HFF-Myc (cell line): ENCODE measurements around the gene MS4A5.

Source experiments
- DNase-seq: peaks from one replicate; pipeline ENCODE4 v3.0.0-alpha.2; 2011; ENCODE audit warnings: low read depth; ENCODE audit errors: extremely low read depth
- H3K4me3 ChIP-seq: replicated peaks from 2 replicates; pipeline ENCODE4 v1.5.1; 2011; ENCODE audit warnings: low read depth, mild to moderate bottlenecking, control low read depth, low read length
- TF ChIP-seq, protein P1 (sequence below): IDR thresholded peaks from 2 replicates; pipeline ENCODE4 v1.5.1; 2012; ENCODE audit warnings: mild to moderate bottlenecking, low read depth, low read length, control low read depth; ENCODE audit errors: missing control alignments

The MS4A5 gene

DNA sequence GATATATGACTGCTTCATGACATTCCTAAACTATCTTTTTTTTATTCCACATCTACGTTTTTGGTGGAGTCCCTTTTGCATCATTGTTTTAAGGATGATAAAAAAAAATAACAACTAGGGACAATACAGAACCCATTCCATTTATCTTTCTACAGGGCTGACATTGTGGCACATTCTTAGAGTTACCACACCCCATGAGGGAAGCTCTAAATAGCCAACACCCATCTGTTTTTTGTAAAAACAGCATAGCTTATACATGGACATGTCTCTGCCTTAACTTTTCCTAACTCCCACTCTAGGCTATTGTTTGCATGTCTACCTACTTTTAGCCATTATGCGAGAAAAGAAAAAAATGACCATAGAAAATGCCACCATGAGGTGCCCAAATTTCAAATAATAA lies 39.5 kb downstream of the MS4A5 start:
- TF ChIP-seq, protein P1, sequence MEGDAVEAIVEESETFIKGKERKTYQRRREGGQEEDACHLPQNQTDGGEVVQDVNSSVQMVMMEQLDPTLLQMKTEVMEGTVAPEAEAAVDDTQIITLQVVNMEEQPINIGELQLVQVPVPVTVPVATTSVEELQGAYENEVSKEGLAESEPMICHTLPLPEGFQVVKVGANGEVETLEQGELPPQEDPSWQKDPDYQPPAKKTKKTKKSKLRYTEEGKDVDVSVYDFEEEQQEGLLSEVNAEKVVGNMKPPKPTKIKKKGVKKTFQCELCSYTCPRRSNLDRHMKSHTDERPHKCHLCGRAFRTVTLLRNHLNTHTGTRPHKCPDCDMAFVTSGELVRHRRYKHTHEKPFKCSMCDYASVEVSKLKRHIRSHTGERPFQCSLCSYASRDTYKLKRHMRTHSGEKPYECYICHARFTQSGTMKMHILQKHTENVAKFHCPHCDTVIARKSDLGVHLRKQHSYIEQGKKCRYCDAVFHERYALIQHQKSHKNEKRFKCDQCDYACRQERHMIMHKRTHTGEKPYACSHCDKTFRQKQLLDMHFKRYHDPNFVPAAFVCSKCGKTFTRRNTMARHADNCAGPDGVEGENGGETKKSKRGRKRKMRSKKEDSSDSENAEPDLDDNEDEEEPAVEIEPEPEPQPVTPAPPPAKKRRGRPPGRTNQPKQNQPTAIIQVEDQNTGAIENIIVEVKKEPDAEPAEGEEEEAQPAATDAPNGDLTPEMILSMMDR: no peak
- H3K4me3 ChIP-seq: no peak overlapping the region
- no peak for DNase-seq

DNA sequence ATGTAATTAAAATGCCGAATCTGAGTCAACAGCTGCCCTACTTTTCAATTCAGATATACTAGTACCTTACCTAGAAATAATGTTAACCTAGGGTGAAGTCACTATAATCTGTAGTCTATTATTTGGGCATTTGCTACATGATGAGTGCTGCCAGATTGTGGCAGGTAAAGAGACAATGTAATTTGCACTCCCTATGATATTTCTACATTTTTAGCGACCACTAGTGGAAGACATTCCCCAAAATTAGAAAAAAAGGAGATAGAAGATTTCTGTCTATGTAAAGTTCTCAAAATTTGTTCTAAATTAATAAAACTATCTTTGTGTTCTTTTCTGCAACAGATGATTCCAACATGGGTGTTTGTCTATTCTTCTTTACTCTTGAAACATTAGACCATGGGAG lies 40.4 kb downstream of the MS4A5 start:
- no peak overlapping the region for H3K4me3 ChIP-seq
- TF ChIP-seq, protein P1: no peak
- no peak for DNase-seq

DNA sequence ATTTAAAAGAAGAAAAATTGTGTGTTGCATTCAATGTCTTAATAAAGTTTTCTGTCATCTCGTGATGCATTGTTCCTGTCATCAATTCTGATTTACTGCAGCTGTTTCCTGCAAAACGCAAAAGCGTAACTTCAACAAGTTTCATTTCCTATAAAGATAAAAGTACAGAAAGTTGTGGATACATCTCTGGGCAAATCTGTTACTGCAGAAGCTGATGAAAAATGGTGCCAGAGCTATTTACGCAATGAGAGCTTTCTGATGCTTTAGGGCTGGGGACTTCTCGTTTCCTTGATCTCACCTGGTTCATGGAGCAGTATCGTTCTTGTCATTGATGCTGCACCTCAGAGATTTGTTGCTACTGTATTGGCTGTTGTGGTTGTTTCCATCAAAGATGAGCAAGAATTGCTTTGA lies 47.7 kb downstream of the MS4A5 start:
- DNase-seq: no peak
- no peak overlapping the region for H3K4me3 ChIP-seq
- TF ChIP-seq, protein P1: no peak

DNA sequence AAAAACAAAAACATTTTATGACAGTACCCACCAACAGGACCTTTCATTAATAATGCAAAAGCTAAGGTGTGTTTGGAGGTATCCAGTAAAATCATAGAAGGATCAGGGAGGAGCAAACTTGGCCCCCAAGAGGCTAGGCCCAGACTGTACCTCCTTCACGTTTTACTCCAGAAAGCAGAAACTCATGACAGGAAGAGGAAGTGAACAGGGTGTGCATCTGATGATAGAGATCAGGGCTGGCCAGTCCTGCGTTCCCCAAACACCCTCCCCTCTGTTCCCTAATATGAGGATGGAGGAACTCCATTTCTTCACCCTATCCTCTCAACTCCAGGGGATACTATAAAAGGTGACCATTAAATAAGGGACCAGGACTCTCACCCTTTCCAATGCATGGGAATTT lies 53.0 kb downstream of the MS4A5 start:
- TF ChIP-seq, protein P1: no peak
- no peak for DNase-seq
- H3K4me3 ChIP-seq: no peak overlapping the region

DNA sequence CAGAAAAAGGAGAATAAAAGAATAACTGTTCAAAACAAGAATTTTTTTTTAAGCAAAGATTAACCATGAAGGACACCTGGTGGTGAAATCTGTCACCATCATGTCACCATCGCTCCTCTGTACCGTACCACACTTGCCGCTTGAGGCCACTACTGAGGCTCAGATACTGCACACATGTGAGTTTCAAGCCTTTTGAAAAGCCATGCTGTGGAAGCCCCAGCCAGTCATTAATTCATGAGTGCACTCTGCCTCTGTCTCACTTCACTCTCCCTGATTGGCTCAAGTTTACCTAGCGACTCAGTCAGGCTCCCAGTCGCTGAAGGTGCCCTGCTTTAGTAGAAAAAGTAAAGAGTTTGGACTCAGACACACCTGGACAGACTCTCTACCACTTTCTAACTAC lies 56.6 kb downstream of the MS4A5 start:
- TF ChIP-seq, protein P1: no peak
- no peak for DNase-seq
- H3K4me3 ChIP-seq: no peak overlapping the region

DNA sequence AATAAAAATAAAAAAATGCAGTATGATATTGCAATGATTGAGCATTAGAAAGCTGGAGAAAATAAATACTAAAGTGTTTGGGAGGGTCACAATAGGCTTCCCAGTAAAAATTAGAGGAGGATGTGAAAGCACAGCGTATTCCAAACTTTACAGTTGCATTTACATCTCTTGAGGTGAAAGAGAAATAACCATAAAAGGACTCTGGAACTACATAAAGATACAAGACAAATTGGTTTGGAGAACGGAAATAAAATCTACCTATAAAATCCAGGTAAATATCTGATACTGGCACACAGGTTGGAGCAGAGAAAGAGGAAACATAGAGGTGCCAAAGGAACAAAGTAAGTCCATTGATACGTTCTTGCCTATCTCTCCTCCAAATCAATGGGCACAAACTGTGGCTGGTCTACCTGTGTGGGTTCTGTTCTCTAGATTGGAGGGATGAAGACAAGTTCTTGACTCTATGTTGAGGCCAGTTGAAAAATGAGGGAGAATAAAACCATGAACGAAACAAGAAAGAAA lies 63.2 kb downstream of the MS4A5 start, which contains the start of gene MS4A12:
MS4A12 (plus strand) TSS at position 291 of the 522 bp plus-strand sequence. CDS start 4,541 bp downstream, outside the sequence.
- no peak within 1 kb of the TSS for H3K4me3 ChIP-seq
- no peak for DNase-seq
- TF ChIP-seq, protein P1: no peak

DNA sequence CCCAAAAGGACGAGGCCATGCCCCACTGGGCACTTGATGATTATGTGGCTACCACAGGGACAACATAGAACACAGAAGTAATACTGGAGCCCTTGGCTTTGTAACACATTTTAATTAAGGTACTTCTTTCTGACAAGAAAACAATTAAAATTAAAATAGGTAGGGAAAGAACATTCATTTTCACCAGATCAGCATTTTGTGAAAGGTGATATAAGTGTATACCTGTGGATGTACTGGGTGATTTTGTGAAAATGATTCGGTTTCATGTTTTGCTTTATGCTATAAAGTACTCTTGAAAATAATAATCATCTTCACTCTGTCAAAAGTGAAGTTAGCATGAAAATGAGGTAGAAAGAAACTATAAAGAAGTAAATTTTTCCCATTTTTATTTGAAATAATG lies 64.1 kb downstream of the MS4A5 start:
- TF ChIP-seq, protein P1: no peak
- no peak for DNase-seq
- no peak overlapping the region for H3K4me3 ChIP-seq
